Subcutaneous adipose tissue (tissue), 4 donors: ENCODE measurements around the gene CYS1. TPM values are rescaled to one million over a fixed set of nuclear protein-coding genes. Genes with fewer than 3 reads are reported as not detected.

Experiments used
- CTCF ChIP-seq: fragments of 450-650 bp; IDR thresholded peaks from one replicate; pipeline ENCODE4 v1.5.1; 2016; ENCODE audit warnings: low read depth, mild to moderate bottlenecking, control low read depth, antibody characterized with exemption, moderate library complexity
- total RNA-seq, 4 donors: library from RNA; depleted of rRNA; stranded (reverse); fragments of >200 nt; gene quantifications; one replicate each; pipeline ENCODE4 v1.1.0, GENCODE V29; 2016

Gene CYS1
- total RNA-seq, 4 donors from 2014 or later, result 1.1 to 2.4 (median 1.4) TPM; not detected in 1

DNA sequence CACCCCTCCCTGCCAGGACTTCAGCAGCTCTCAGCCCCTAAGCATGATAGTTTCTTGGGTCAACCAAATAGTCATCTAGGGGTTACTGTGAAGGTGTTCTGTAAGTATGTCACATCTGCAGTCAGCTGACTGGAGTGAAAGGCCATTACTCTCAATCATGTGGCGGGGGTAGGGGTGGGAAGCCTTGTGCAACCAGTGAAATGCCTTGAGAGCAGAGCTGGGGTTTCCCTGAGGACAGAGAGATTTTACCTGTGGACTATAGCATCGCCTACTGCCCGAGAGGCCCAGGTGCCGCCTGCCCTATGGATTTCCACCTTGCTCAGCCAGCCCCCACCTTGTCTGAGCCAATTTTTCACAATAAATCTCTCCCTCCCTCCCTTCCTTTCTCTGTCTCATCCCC, 57.8 kb downstream of the CYS1 start:
- TF ChIP-seq CTCF, result no peak

DNA sequence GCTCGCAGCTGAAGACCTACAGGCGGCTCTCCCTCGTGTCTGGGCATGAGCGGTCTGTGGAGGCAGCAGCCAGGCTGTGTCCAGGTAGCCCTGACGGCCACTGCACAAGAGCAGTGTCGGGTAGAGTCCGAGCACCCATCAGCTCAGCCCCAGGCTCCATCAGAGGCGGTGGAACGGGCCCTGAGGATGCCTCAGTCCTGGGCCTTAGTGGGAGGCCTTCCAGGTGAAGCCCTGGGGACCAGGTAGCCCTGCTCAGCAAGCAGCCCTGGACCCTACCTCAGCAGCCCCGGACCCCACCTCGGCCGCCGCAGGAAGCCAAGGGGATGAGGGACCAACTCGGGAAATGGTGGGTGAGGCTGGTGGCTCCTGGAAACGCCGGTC, 58.2 kb downstream of the CYS1 start:
- TF ChIP-seq CTCF, result no peak

- no peak for TF ChIP-seq CTCF
Measured at GRCh38 chr2:10019602-10020400, 60.4 kb downstream of the CYS1 start.

GRCh38 chr2:10019174-10019573, 61.0 kb downstream of the CYS1 start:
- no peak for TF ChIP-seq CTCF

DNA sequence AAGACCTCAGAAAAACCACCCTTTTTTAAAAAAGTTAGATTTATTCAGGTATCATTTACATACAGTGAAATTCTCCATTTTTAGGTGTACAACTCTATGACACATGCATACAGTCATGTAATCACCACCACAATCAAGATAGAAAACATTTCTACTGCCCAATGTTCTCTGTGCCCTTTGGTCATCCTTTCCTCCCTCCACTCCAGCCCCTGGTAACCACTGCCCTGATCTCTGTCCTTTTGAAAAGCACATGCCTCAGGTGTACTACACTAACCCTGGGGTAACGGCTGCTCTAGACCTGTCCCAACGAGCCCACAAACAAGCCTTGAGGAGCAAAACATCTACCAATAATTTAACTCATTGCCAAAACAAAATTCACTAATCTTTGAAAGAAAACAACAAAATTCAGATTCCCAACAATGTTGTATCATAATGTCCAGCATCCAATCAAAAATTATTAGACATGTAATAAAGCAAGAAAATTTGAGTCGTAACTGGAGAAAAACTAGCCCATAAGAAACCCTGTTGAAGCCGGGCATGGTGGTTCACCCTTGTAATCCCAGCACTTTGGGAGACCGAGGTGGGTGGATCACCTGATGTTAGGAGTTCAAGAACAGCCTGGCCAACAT, 62.8 kb downstream of the CYS1 start:
- TF ChIP-seq CTCF, result no peak

DNA sequence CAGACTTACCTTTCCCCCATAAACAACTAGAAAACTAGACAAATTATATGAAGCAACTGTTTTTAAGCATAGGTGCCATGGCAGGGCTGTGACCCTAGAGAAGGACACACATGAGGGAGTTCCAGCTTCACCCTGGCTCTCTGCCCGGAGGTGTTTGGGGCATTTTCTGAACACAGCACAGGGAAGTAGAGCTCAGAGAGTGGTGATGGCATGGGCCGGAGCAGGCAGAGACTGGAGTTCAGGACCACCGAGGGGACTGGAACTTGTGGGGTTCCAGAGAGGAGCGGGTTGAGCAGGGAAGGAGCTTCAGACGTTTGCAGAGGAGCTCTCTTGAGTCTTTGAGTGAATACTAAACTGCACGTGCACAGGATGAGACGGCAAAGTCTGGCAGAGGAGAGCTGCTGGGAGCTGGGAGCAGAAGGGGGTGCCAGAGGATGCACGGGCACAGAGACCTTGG, 63.4 kb downstream of the CYS1 start:
- no peak for TF ChIP-seq CTCF

GRCh38 chr2:10016001-10016801, 64.0 kb downstream of the CYS1 start:
- TF ChIP-seq CTCF, result no peak
